T-helper 2 cell treated with Interferon-gamma antibody and Interleukin-4, amounts not matched to agents 5 μg/mL and 100 μg/mL, for 36 hours (primary cell): ENCODE measurements around the gene GFY.
"Not testable (repeated sequence)": the region's sequence is repeated elsewhere in the genome, so short reads cannot be mapped to it uniquely, and the experiment has no call there.

ENCODE experiments used
- DNase-seq: peaks from one replicate; pipeline ENCODE4 v3.0.0; 2021; ENCODE audit warnings: low spot score
- H3K27ac Mint-ChIP-seq: one replicate; pipeline ENCODE4 v1.8.0; 2021; ENCODE audit warnings: mild to moderate bottlenecking, mixed read lengths
- H3K27me3 Mint-ChIP-seq: one replicate; pipeline ENCODE4 v1.8.0; 2021; ENCODE audit warnings: low read depth, mixed read lengths
- H3K36me3 Mint-ChIP-seq: one replicate; pipeline ENCODE4 v1.8.0; 2021; ENCODE audit warnings: low read depth, mixed read lengths
- H3K4me1 Mint-ChIP-seq: one replicate; pipeline ENCODE4 v1.8.0; 2021; ENCODE audit warnings: low read depth, mixed read lengths
- H3K4me3 Mint-ChIP-seq: one replicate; pipeline ENCODE4 v1.8.0; 2022; ENCODE audit warnings: mild to moderate bottlenecking, moderate library complexity, mixed read lengths
- H3K9me3 Mint-ChIP-seq: one replicate; pipeline ENCODE4 v1.8.0; 2021; ENCODE audit warnings: mixed read lengths

The GFY gene

DNA sequence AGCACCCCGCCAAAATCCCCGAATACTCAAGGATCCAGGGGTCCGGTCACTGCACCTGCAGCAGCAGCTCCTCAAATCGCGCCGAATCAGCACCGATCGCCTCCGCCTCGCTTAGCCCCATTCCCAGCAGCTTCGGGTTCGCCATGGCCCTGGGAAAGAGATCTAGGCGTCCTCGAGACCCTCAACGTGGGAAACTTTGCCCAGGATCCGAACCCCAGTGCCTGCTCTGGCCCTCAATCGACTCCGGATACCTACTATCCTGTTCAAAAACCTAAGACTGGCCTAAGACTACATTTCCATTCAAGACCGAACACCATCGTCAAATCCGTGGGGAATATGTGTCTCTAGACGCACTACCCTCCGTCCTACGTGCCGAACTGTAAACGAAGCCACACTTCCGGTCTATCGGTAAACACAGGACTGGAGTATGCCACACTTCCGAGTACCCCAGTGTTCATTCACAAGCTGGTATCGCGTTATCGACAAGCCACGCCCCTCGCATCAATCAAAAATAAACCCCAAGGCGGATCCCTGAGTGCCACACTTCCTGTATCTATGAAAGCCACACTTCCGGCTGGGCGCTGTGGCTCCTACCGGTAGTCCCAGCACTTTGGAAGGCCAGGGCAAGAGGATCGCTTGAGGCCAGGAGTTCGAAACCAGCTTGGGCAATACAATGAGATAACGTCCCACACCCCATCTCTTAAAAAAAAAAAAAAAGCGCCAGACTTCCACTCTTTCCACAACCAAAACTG, 26.4 kb downstream of the GFY start, which contains the start of gene PIH1D1:
Gene PIH1D1, minus strand, starts transcription at position 385 of the 752 bp plus-strand sequence. Its CDS starts 240 bp downstream, at position 145.
- peak; percentile 96 for DNase-seq
- H3K4me3 Mint-ChIP-seq = peak within 1 kb of the TSS; percentile 99
- peaks cover 46% of the 10 kb centered on the region for H3K36me3 Mint-ChIP-seq
- peak within 1 kb of the TSS; percentile 100 for H3K27ac Mint-ChIP-seq
- no peaks in the 10 kb centered on the region for H3K27me3 Mint-ChIP-seq
- H3K9me3 Mint-ChIP-seq = no peaks in the 10 kb centered on the region
- peaks cover 37% of the 10 kb centered on the region for H3K4me1 Mint-ChIP-seq

DNA sequence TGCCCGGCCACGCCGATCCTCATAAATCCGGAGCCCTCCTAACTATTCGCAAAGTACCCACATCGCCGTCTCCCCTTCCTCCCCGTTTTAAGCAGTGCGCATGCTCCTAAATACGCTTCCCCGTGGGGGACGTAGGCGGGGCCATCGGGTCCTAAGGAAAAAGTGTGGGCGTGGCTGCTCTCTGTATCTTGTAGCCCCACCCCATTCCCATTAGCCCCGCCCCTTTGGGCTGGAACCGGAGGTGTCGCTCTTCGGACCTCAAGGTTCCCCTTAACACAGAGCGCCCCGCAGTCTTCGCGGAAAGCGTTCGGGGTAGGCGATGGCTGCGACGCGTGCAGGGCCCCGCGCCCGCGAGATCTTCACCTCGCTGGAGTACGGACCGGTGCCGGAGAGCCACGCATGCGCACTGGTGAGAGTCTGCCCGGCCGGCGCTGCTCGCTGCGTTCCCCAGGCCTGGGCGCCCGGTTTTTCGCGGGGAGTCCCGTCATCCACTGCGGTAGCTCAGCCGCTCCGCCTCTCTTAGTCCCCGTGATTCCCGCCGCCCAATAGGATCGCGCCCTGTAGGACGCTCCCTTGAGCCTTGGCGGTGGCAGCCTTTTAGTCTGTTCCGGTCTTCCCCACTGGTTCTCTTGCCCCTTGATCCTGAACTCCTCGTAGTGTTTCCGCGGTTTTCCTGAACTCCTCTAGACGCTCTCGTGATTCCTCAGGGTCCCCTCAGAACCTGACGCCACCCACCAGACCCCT, 28.0 kb downstream of the GFY start, which contains the start of gene ALDH16A1:
Gene ALDH16A1, plus strand, starts transcription at position 213 of the 744 bp plus-strand sequence. Its CDS starts 107 bp downstream, at position 320.
- peaks cover 39% of the 10 kb centered on the region for H3K36me3 Mint-ChIP-seq
- H3K27ac Mint-ChIP-seq = peak within 1 kb of the TSS; percentile 100
- peak; percentile 98 for DNase-seq
- H3K9me3 Mint-ChIP-seq = no peaks in the 10 kb centered on the region
- no peaks in the 10 kb centered on the region for H3K27me3 Mint-ChIP-seq
- H3K4me1 Mint-ChIP-seq = peaks cover 46% of the 10 kb centered on the region
- peak within 1 kb of the TSS; percentile 99 for H3K4me3 Mint-ChIP-seq

DNA sequence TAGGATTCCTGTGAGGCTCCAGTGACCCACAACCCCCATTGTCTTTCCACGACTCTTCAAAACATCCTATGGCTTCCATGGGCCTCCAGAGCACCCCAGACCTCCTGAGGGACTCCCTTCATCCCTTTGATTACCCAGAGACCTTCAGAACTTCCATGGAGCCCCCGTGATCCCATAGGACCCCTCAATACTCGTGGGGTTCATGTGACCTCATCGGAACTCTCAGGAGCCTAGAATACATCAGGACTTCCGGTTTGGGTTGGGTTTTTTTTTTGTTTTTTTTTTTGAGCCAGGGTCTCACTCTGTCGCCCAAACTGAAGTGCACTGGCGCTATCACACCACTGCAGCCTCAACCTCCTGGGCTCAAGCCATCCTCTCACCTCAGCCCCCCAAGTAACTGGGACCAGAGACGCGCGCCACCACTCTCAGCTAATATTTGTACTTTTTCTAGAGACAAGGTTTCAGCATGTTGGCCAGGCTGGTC, 28.6 kb downstream of the GFY start:
- DNase-seq = no peak
- H3K4me1 Mint-ChIP-seq = peaks cover 41% of the 10 kb centered on the region
- H3K27ac Mint-ChIP-seq = peak overlapping the region; percentile 100
- peak overlapping the region; percentile 99 for H3K4me3 Mint-ChIP-seq
- no peaks in the 10 kb centered on the region for H3K27me3 Mint-ChIP-seq
- H3K9me3 Mint-ChIP-seq = no peaks in the 10 kb centered on the region
- peaks cover 34% of the 10 kb centered on the region for H3K36me3 Mint-ChIP-seq

DNA sequence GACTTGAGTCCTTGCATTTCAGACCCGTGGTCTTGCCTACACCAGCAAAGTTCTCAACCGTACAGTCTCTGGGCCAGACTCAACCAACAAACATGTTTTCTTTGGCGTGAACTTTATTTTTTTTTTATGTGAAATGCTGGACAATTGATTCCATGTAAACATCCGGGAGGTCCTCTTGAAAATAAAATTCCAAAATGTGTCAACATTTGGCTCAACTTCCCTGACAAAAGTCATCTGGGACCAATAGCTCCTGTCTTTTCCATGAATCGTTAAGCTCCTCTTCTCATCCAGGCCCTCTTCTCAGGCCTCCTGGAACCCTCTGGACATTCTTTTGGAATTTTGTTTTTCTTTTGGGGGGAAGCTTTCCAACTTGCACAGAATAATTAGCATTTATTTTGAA, 30.6 kb downstream of the GFY start:
- Mint-ChIP-seq H3K4me3 (peak overlapping the region; percentile 34), H3K4me1 (peaks cover 28% of the 10 kb centered on the region), H3K36me3 (peaks cover 32% of the 10 kb centered on the region), H3K27ac (peak overlapping the region; percentile 63), H3K27me3 (no peaks in the 10 kb centered on the region), H3K9me3 (no peaks in the 10 kb centered on the region)
- no peak for DNase-seq

DNA sequence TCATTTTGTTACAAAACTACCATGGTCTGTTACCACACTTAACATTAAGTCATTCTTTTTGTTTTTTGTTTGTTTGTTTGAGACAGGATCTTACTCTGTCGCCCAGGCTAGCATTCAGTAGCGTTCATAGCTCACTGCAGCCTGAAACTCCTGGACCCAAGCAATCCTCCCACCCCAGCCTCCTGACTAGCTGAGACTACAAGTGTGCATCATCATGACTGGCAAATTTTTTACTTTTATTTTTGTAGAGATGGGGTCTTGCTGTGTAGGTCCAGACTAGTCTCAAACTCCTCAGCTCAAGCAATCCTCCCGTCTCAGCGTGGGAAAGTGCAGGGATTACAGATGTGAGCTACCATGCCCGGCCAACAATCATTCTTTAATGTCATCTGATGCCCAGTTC, 31.1 kb downstream of the GFY start:
- no peaks in the 10 kb centered on the region for H3K27me3 Mint-ChIP-seq

DNA sequence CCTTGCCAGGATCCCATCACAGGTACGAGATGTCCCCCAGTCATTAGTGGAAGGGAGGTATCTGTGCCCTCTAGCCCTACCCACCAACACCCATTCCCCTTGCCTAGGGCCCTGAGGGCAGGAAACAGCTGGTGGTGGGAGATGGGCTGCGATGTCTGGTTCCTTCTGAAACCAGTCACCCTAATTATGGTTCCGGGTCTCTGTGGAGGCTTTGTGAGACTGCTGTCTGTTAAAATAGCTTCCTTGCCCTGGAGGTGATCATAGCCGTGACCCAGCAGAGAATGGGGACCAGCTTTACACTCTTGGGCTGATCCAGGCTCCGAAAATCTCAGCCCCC, 33.3 kb downstream of the GFY start:
- Mint-ChIP-seq H3K27ac (no peak overlapping the region), H3K4me3 (no peak overlapping the region), H3K4me1 (peaks cover 16% of the 10 kb centered on the region), H3K27me3 (no peaks in the 10 kb centered on the region), H3K9me3 (no peaks in the 10 kb centered on the region), H3K36me3 (peaks cover 26% of the 10 kb centered on the region)
- no peak for DNase-seq

More for the DNA sequence above, 31.1 kb downstream of the GFY start:
- Mint-ChIP-seq H3K4me3 (peak overlapping the region; percentile 34), H3K36me3 (peaks cover 30% of the 10 kb centered on the region), H3K27ac (peak overlapping the region; percentile 63), H3K9me3 (no peaks in the 10 kb centered on the region), H3K4me1 (peaks cover 28% of the 10 kb centered on the region)
- no peak for DNase-seq

DNA sequence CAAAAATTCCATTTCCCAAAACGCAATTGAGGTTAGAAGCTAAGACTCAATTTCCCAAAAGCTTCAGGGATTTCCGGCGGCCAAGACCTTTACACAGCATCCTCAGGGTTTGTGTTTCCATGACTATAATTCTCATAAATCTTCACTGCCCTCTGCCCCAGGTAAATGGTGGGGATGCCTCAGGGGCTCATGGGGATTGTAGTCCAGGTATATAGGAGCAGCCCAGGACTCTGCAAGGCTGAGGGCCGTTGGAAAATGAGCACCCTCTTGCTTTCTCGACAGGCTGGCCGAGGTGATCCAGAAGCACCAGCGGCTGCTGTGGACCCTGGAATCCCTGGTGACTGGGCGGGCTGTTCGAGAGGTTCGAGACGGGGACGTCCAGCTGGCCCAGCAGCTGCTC, 34.2 kb downstream of the GFY start:
- Mint-ChIP-seq H3K27me3 (no peaks in the 10 kb centered on the region), H3K4me1 (peaks cover 13% of the 10 kb centered on the region), H3K36me3 (peaks cover 26% of the 10 kb centered on the region), H3K27ac (no peak overlapping the region), H3K4me3 (no peak overlapping the region), H3K9me3 (no peaks in the 10 kb centered on the region)
- no peak for DNase-seq

DNA sequence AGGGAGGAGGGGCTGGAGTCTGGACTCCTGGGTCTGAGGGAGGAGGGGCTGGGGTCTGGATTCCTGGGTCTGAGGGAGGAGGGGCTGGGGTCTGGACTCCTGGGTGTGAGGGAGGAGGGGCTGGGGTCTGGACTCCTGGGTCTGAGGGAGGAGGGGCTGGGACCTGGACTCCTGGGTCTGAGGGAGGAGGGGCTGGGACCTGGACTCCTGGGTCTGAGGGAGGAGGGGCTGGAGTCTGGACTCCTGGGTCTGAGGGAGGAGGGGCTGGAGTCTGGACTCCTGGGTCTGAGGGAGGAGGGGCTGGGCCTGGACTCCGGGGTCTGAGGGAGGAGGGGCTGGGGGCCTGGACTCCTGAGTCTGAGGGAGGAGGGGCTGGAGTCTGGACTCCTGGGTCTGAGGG, 35.9 kb downstream of the GFY start:
- not testable (repeated sequence) for H3K9me3 Mint-ChIP-seq, DNase-seq

DNA sequence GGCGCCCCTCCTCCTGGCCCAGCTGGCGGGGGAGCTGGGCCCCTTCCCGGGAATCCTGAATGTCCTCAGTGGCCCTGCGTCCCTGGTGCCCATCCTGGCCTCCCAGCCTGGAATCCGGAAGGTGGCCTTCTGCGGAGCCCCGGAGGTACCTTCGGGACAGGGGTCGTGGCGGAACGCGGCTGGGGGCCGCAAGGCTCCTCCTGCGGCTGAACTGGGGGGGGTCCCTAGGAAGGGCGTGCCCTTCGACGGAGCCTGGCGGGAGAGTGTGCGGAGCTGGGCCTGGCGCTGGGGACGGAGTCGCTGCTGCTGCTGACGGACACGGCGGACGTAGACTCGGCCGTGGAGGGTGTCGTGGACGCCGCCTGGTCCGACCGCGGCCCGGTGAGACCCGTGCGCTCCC, 36.5 kb downstream of the GFY start:
- H3K27me3 Mint-ChIP-seq = no peaks in the 10 kb centered on the region
- DNase-seq = no peak
- no peak overlapping the region for H3K4me3 Mint-ChIP-seq
- peaks cover 9% of the 10 kb centered on the region for H3K4me1 Mint-ChIP-seq
- H3K36me3 Mint-ChIP-seq = peaks cover 25% of the 10 kb centered on the region
- no peak overlapping the region for H3K27ac Mint-ChIP-seq
- no peaks in the 10 kb centered on the region for H3K9me3 Mint-ChIP-seq

More for the DNA sequence above, 35.9 kb downstream of the GFY start:
- not testable (repeated sequence) for H3K4me1 Mint-ChIP-seq, H3K4me3 Mint-ChIP-seq, H3K27ac Mint-ChIP-seq, H3K27me3 Mint-ChIP-seq
- peaks cover 29% of the 10 kb centered on the region for H3K36me3 Mint-ChIP-seq

DNA sequence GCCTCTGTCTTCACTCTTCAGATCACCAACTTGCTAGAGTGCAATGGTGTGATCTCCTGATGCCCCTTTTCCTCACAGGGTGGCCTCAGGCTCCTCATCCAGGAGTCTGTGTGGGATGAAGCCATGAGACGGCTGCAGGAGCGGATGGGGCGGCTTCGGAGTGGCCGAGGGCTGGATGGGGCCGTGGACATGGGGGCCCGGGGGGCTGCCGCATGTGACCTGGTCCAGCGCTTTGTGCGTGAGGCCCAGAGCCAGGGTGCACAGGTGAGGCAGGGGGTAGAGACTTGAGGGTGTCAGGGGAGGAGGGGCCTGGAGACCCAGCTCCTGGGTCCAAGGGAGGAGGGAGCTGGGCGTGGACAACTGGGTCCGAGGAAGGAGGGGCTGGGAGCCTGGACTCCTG, 37.3 kb downstream of the GFY start:
- DNase-seq = no peak
- peaks cover 7% of the 10 kb centered on the region for H3K4me1 Mint-ChIP-seq
- no peaks in the 10 kb centered on the region for H3K27me3 Mint-ChIP-seq
- peaks cover 21% of the 10 kb centered on the region for H3K36me3 Mint-ChIP-seq
- H3K9me3 Mint-ChIP-seq = no peaks in the 10 kb centered on the region
- no peak overlapping the region for H3K27ac Mint-ChIP-seq
- no peak overlapping the region for H3K4me3 Mint-ChIP-seq

DNA sequence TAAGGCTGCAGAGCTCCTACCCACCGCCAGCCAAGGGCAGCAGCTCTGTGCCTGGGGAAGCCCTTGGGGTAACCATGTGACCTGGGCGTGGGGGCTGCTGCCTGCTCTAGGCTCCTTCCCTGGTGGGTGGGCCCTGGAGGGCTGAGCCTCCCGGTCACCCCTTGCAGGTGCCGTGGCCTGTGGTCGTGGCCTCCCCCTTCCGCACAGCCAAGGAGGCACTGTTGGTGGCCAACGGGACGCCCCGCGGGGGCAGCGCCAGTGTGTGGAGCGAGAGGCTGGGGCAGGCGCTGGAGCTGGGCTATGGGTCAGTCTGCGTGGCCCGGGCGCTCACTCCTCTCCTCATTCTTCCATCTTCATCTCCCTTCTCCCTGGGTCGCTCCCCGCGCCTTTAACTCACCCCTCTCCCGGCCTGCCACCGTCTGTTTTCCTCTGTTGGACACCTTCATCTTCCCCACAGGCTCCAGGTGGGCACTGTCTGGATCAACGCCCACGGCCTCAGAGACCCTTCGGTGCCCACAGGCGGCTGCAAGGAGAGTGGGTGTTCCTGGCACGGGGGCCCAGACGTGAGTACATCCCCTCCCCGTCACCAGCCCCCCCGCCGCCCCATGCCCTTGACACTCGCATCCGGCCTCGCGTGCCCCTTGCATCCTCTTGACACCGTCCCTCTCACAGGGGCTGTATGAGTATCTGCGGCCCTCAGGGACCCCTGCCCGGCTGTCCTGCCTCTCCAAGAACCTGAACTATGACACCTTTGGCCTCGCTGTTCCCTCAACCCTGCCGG, 39.0 kb downstream of the GFY start:
- Mint-ChIP-seq H3K4me1 (peaks cover 4% of the 10 kb centered on the region), H3K4me3 (no peak overlapping the region), H3K27me3 (no peaks in the 10 kb centered on the region), H3K9me3 (no peaks in the 10 kb centered on the region), H3K36me3 (peaks cover 25% of the 10 kb centered on the region), H3K27ac (no peak overlapping the region)
- no peak for DNase-seq

DNA sequence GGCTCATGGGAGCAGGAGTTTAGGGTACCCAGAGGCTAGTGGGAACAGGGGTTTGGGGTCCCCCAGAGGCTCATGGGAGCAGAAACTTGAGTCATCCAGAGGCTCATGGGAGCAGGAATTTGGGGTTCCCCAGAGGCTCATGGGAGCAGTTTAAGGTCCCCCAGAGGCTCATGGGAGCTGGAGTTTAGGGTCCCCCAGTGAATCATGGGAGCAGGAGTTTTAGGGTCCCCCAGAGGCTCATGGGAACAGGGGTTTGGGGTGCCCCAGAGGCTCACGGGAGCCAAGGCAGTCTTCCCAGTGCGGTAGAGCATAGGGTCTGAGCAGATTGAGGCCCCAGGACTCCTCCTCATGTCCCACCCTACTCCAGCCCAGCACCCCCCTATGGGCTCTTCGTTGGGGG, 40.2 kb downstream of the GFY start:
- H3K27ac Mint-ChIP-seq = peak overlapping the region; percentile 20
- H3K36me3 Mint-ChIP-seq = peaks cover 18% of the 10 kb centered on the region
- H3K4me3 Mint-ChIP-seq = no peak overlapping the region
- H3K27me3 Mint-ChIP-seq = no peaks in the 10 kb centered on the region
- peaks cover 12% of the 10 kb centered on the region for H3K4me1 Mint-ChIP-seq
- no peaks in the 10 kb centered on the region for H3K9me3 Mint-ChIP-seq
- no peak for DNase-seq

DNA sequence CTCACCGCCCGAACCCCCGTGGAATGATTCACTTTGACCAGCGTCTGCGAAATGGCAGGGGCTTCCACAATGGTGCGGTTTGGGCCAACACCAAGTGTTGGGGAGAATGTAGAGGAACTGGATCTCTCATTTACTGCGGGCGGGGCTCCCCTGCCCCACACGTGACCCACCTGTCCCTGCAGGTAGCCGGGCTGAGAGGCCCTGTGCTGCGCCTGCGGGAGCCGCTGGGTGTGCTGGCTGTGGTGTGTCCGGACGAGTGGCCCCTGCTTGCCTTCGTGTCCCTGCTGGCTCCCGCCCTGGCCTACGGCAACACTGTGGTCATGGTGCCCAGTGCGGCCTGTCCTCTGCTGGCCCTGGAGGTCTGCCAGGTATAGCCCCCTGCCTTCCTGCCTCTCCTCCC, 43.0 kb downstream of the GFY start:
- Mint-ChIP-seq H3K9me3 (no peaks in the 10 kb centered on the region), H3K36me3 (peaks cover 16% of the 10 kb centered on the region), H3K4me3 (peak overlapping the region; percentile 90), H3K4me1 (peaks cover 32% of the 10 kb centered on the region), H3K27ac (peak overlapping the region; percentile 100), H3K27me3 (no peaks in the 10 kb centered on the region)
- DNase-seq = no peak
